GM12878 (cell line): ENCODE measurements around the gene KRTAP10-2. TPM values are rescaled to one million over a fixed set of nuclear protein-coding genes. Genes with fewer than 3 reads are reported as not detected.
"Not testable (repeated sequence)": the region's sequence is repeated elsewhere in the genome, so short reads cannot be mapped to it uniquely, and the experiment has no call there.

Source experiments
- ATAC-seq: fragments of 200-7000 bp; cut with Tn5 transposase; 3 replicates; pipeline ENCODE4 v1.9.1; 2020; ENCODE audit warnings: mild to moderate bottlenecking, moderate library complexity
- BruUV-seq: library from RNA; stranded (reverse); fragments of 400-500 nt; replicated peaks from 2 replicates; lab custom pipeline; 2021; lab: Mats Ljungman, UMichigan
- CTCF ChIA-PET: fragments of 300-600 bp; sonication (Branson Sonifier 250); formaldehyde crosslinking; extraction: SDS; loops from one replicate; lab custom pipeline; 2021; ENCODE audit warnings: inconsistent platforms; lab: Yijun Ruan, JAX
- POLR2A ChIA-PET: fragments of 350-600 bp; formaldehyde crosslinking; extraction: SDS; loops from one replicate; lab custom pipeline; 2021; ENCODE audit warnings: inconsistent platforms; lab: Charles Lee
- RAD21 ChIA-PET: fragments of 300-600 bp; sonication (Branson Sonifier 250); formaldehyde crosslinking; loops from one replicate; lab custom pipeline; 2023; ENCODE audit warnings: antibody characterized with exemption; ENCODE audit not compliant: unreplicated experiment; lab: Charles Lee
- SMC1A ChIA-PET: fragments of 300-600 bp; sonication (Branson Sonifier 250); formaldehyde crosslinking; loops from one replicate; lab custom pipeline; 2023; ENCODE audit not compliant: unreplicated experiment, uncharacterized antibody; lab: Charles Lee
- DNase-seq: peaks from one replicate; pipeline ENCODE4 v3.0.0-alpha.2; 2011; ENCODE audit warnings: low read depth, low spot score
- FAIRE-seq: peaks from 3 replicates; lab custom pipeline; 2011; peaks lifted over from hg19 to GRCh38; lab: Jason Lieb, UNC
- H2AFZ ChIP-seq: 2 replicates; pipeline ENCODE4 v1.6.0; 2011; ENCODE audit warnings: low read depth, low read length, control low read depth; ENCODE audit not compliant: control insufficient read depth
- H3K27ac ChIP-seq: 2 replicates; pipeline ENCODE4 v1.5.1; 2011; ENCODE audit warnings: control low read depth; ENCODE audit not compliant: control insufficient read depth, insufficient read depth
- H3K27me3 ChIP-seq, 2 experiments: replicated peaks in 1 of 2; 2 replicates each; pipeline versions ENCODE4 v1.6.0 to v1.6.1; 2011; ENCODE audit warnings: low read length in 1 of 2; ENCODE audit not compliant: control insufficient read depth in 2 of 2, insufficient read depth in 2 of 2
- H3K36me3 ChIP-seq, 2 experiments: 2 replicates each; pipeline ENCODE4 v1.5.1; 2011; ENCODE audit warnings: low read length in 1 of 2; ENCODE audit not compliant: control insufficient read depth in 2 of 2, insufficient read depth in 2 of 2
- H3K4me1 ChIP-seq: 2 replicates; pipeline ENCODE4 v1.6.1; 2011; ENCODE audit warnings: mild to moderate bottlenecking, low read length, moderate library complexity, mixed read lengths; ENCODE audit not compliant: control insufficient read depth, insufficient read depth
- H3K4me2 ChIP-seq: 2 replicates; pipeline ENCODE4 v1.6.0; 2011; ENCODE audit warnings: control low read depth; ENCODE audit not compliant: control insufficient read depth, insufficient read depth
- H3K4me3 ChIP-seq: fragments of 200-600 bp; sonication (generic); 2 replicates; pipeline ENCODE4 v1.5.1; 2016
- H3K79me2 ChIP-seq: 2 replicates; pipeline ENCODE4 v1.6.0; 2011; ENCODE audit warnings: low read length; ENCODE audit not compliant: control insufficient read depth, insufficient read depth
- H3K9ac ChIP-seq: 2 replicates; pipeline ENCODE4 v1.8.0; 2011; ENCODE audit warnings: low read length, control low read depth, mixed read lengths; ENCODE audit not compliant: control insufficient read depth, insufficient read depth
- H3K9me3 ChIP-seq: replicated peaks from 3 replicates; pipeline ENCODE4 v1.5.1; 2011; ENCODE audit warnings: mild to moderate bottlenecking, low read length; ENCODE audit not compliant: control insufficient read depth, insufficient read depth
- H4K20me1 ChIP-seq: 2 replicates; pipeline ENCODE4 v1.6.0; 2011; ENCODE audit not compliant: control insufficient read depth, insufficient read depth
- NRF1 ChIP-seq: conservative IDR thresholded peaks from 2 replicates; pipeline ENCODE4 v1.6.1; 2011; ENCODE audit warnings: mild to moderate bottlenecking, low read depth, low read length, improper control_type of control experiment
- PRDM15 ChIP-seq: fragments of 450-650 bp; formaldehyde crosslinking; IDR thresholded peaks from 2 replicates; pipeline ENCODE4 v1.4.0; 2020; ENCODE audit warnings: mild to moderate bottlenecking, moderate library complexity
- RELA ChIP-seq: fragments of 450-650 bp; IDR thresholded peaks from 2 replicates; pipeline ENCODE4 v1.8.0; 2014; ENCODE audit warnings: borderline replicate concordance; ENCODE audit not compliant: partially characterized antibody
- SUPT20H ChIP-seq: IDR thresholded peaks from 2 replicates; pipeline ENCODE4 v1.6.1; 2011; ENCODE audit warnings: low read depth, mild to moderate bottlenecking, low read length, moderate library complexity, borderline replicate concordance; ENCODE audit not compliant: control insufficient read depth
- ZNF592 ChIP-seq: fragments of 450-650 bp; IDR thresholded peaks from 2 replicates; pipeline ENCODE4 v1.6.1; 2017; ENCODE audit warnings: mild to moderate bottlenecking, moderate library complexity
- WGBS: methylation state at CpG from one replicate; pipeline ENCODE4 v1.1.6; 2016; ENCODE audit warnings: low lambda C conversion rate; ENCODE audit not compliant: insufficient replicate concordance, insufficient coverage; ENCODE audit errors: missing lambda C conversion rate; 5-methylcytosine and 5-hydroxymethylcytosine counted together
- in situ Hi-C: fragments of 300-500 bp; cut with MboI; formaldehyde crosslinking; loops from 9 replicates; pipeline ENCODE4 v1.14.3; 2018; ENCODE audit warnings: mixed read lengths
- intact Hi-C: fragments of 100-400 bp; cut with micrococcal nuclease; formaldehyde crosslinking; loops from one replicate; pipeline ENCODE4 v1.14.2; 2022; ENCODE audit not compliant: unreplicated experiment
- polyA plus RNA-seq, 11 experiments: library from polyadenylated mRNA; depleted of rRNA in 4 of 11; unstranded in 6 of 11; stranded (reverse) in 5 of 11; fragments of >200 nt; fragmentation: Nextera tagmentation in 4 of 11; fragmentation: Illumina TruSeq in 1 of 11; extraction: Ambion mirVana in 4 of 11; extraction: Trizol in 1 of 11; gene quantifications; 1 replicate in 1 of 11; 2 replicates in 10 of 11; pipeline versions ENCODE4 v1.2.1 to v1.2.3, GENCODE V29; 2011 to 2016; ENCODE audit warnings: inconsistent platforms in 2 of 11, missing spikeins in 2 of 11, low read depth in 1 of 11
- total RNA-seq, 4 experiments: library from RNA; depleted of rRNA in 3 of 4; stranded (reverse); fragments of >200 nt in 3 of 4; fragmentation: Illumina TruSeq in 1 of 4; extraction: Trizol in 1 of 4; gene quantifications; 2 replicates each; pipeline versions ENCODE4 v1.2.1 to v1.2.3, GENCODE V29; 2013 to 2021

Gene KRTAP10-2
- total and polyA plus RNA-seq, 10 of the 15 experiments (the other 5 are each of a cell fraction or from before 2014, with no cell fraction given), result not detected

- H3K9me3 ChIP-seq, in situ Hi-C loops, BruUV-seq, H3K79me2 ChIP-seq, SMC1A ChIA-PET, H3K36me3 ChIP-seq, H3K27ac ChIP-seq, POLR2A ChIA-PET, CTCF ChIA-PET, H2AFZ ChIP-seq, FAIRE-seq, intact Hi-C loops, H3K4me1 ChIP-seq, H3K9ac ChIP-seq, RAD21 ChIA-PET, DNase-seq, H4K20me1 ChIP-seq, H3K4me2 ChIP-seq, H3K27me3 ChIP-seq, ATAC-seq, H3K4me3 ChIP-seq: not testable (repeated sequence)
- WGBS, result 19% methylated on average over 20 of the region's 23 CpGs
Measured at GRCh38 chr21:44600118-44600978, 49.0 kb upstream of the KRTAP10-2 start, which contains the start of gene KRTAP10-7. Gene KRTAP10-7, plus strand, starts transcription at chr21:44600597. Its CDS starts 25 bp downstream, at chr21:44600622.

GRCh38 chr21:44599264-44600029, 48.1 kb upstream of the KRTAP10-2 start:
- WGBS, result 63% methylated on average over 8 of the region's 8 CpGs
- in situ Hi-C loops, result no loop called here
- ATAC-seq, result no peak
- TF ChIP-seq NRF1 (no peak), SUPT20H (no peak), ZNF592 (no peak), PRDM15 (CRISPR knock-in tag) (no peak), RELA (no peak)

More at GRCh38 chr21:44599264-44600029, 48.1 kb upstream of the KRTAP10-2 start:
- H3K4me3 ChIP-seq, result no peak overlapping the region
- no peaks in the 10 kb centered on the region for H3K36me3 ChIP-seq
- H3K9ac ChIP-seq, result no peak overlapping the region
- intact Hi-C loops, result no loop called here
- POLR2A ChIA-PET, result no interaction called here
- H3K4me2 ChIP-seq, result no peak overlapping the region
- no peak overlapping the region for H3K27ac ChIP-seq
- no peaks in the 10 kb centered on the region for H3K27me3 ChIP-seq
- H2AFZ ChIP-seq, result no peak overlapping the region
- H3K4me1 ChIP-seq, result no peaks in the 10 kb centered on the region
- DNase-seq, result no peak
- H3K9me3 ChIP-seq, result no peaks in the 10 kb centered on the region; the same call in 2 of the 3 replicates
- CTCF ChIA-PET, result no interaction called here
- SMC1A ChIA-PET, result no interaction called here
- FAIRE-seq, result no peak
- RAD21 ChIA-PET, result no interaction called here
- no peaks in the 10 kb centered on the region for H4K20me1 ChIP-seq
- no peaks in the 10 kb centered on the region for H3K79me2 ChIP-seq
- BruUV-seq, result no TSS peak
